Measurements from ENCODE around the gene TRIM14.
"Not testable (repeated sequence)": the region's sequence is repeated elsewhere in the genome, so short reads cannot be mapped to it uniquely, and the experiment has no call there.

The TRIM14 gene

DNA sequence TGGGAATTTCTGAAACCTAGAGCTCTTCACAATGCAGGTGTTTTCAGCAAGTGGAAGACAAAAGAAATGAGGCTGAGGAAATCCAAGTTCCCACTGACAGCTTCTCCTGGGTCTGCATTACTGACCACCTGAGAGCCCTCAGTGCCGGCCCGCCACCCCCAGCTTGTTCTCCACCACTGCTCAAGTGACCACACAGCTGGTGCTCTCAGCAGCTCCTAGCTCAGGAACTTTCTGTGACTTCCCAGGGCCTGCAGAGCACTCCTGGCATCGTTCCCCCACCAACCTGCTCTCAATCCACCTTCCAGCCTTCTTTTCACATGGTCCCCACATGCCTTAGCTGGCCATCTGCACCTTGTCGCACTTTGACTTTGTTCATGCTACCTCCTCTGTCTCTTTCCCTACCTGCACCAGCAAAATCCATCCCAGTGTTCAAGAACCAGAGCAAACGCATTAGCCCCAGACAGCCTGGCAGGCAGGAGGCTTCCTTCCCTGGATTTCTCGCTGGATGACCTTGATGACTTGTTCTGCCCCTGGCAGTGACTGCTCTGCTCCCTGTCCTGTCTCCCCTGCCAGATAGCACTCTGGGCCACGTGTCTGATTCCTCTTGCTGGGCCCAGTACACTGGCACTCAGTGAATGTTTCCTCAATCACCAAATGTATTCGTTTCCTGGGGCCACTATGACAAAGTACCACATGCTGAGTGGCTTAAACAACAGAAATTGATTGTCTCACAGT, 97.5 kb downstream of the TRIM14 start (continued):
- no peak for TF ChIP-seq HOXD13 (CRISPR knock-in tag; IDR thresholded peaks at IDR 0.05; ENCODE audit: borderline replicate concordance)
- no peak for TF ChIP-seq ZNF184 (tag by site-specific recombination; IDR thresholded peaks at IDR 0.05)
- TF ChIP-seq ZBTB11 (tag by site-specific recombination; conservative IDR thresholded peaks at IDR 0.05; ENCODE audit: low read depth): no peak
- TF ChIP-seq PRDM4 (tag by site-specific recombination; IDR thresholded peaks at IDR 0.05): no peak

- CTCF ChIA-PET: interaction anchor here (0.5 to 1.2 kb wide), 5 partner anchors 12 to 85 kb away, joined by 3 to 11 read pairs (median 3); no protein-coding TSS in a partner anchor
- TF ChIP-seq, protein P1, sequence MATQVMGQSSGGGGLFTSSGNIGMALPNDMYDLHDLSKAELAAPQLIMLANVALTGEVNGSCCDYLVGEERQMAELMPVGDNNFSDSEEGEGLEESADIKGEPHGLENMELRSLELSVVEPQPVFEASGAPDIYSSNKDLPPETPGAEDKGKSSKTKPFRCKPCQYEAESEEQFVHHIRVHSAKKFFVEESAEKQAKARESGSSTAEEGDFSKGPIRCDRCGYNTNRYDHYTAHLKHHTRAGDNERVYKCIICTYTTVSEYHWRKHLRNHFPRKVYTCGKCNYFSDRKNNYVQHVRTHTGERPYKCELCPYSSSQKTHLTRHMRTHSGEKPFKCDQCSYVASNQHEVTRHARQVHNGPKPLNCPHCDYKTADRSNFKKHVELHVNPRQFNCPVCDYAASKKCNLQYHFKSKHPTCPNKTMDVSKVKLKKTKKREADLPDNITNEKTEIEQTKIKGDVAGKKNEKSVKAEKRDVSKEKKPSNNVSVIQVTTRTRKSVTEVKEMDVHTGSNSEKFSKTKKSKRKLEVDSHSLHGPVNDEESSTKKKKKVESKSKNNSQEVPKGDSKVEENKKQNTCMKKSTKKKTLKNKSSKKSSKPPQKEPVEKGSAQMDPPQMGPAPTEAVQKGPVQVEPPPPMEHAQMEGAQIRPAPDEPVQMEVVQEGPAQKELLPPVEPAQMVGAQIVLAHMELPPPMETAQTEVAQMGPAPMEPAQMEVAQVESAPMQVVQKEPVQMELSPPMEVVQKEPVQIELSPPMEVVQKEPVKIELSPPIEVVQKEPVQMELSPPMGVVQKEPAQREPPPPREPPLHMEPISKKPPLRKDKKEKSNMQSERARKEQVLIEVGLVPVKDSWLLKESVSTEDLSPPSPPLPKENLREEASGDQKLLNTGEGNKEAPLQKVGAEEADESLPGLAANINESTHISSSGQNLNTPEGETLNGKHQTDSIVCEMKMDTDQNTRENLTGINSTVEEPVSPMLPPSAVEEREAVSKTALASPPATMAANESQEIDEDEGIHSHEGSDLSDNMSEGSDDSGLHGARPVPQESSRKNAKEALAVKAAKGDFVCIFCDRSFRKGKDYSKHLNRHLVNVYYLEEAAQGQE (tag by site-specific recombination; IDR thresholded peaks at IDR 0.05): no peak
- TF ChIP-seq ZBTB17 (tag by site-specific recombination; IDR thresholded peaks at IDR 0.05) (no peak), ZNF510 (tag by site-specific recombination; IDR thresholded peaks at IDR 0.05; ENCODE audit: insufficient replicate concordance) (no peak), RBAK (tag by site-specific recombination; IDR thresholded peaks at IDR 0.05) (no peak), ZSCAN4 (tag by site-specific recombination; IDR thresholded peaks at IDR 0.05) (no peak), ZNF785 (tag by site-specific recombination; IDR thresholded peaks at IDR 0.05) (no peak), ZNF433 (tag by site-specific recombination; IDR thresholded peaks at IDR 0.05; ENCODE audit: low read depth) (no peak), ZNF169 (tag by site-specific recombination; IDR thresholded peaks at IDR 0.05) (no peak), ZNF302 (tag by site-specific recombination; IDR thresholded peaks at IDR 0.05; ENCODE audit: low read depth) (no peak)
- Histone ChIP-seq H3K27ac (ENCODE audit: extremely low read depth, low read depth, low read length) (no peak overlapping the region), H3K4me3 (ENCODE audit: low read depth, low read length) (no peak overlapping the region), H3K36me3 (ENCODE audit: control insufficient read depth in 2 of 2, insufficient read depth in 1 of 2, low read length in 2 of 2) (peaks cover 6 to 55% of the 10 kb centered on the region in 2 experiments; a peak in 2 of 3 replicates), H3K4me1 (ENCODE audit: control insufficient read depth, insufficient read depth, low read length) (no peaks in the 10 kb centered on the region), H3K9me3 (ENCODE audit: control insufficient read depth, insufficient read depth, low read depth, low read length) (no peaks in the 10 kb centered on the region)
- POLR2A ChIA-PET: interaction anchor here (0.6 to 1.3 kb wide), 4 partner anchors 12 to 98 kb away, joined by 3 to 6 read pairs (median 4); partner anchors contain the start of genes NANS and TRMO
Measured at GRCh38 chr9:98020476-98021145, 98.4 kb downstream of the TRIM14 start.

DNA sequence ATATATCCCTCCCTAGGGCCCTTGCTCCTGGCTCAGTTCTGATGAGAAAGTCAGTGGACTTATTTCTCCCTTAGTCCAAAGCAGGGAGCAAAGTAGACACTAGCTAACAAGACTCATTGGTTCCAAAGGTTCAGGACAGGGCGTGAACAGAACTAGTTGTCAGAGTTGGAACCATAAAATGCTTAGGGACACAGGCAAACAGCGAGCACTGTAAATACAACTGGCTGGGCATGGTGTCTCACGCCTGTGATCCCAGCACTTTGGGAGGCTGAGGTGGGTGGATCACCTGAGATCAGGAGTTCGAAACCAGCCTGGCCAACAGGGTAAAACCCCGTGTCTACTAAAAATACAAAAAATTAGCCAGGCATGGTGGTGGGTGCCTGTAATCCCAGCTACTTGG, 99.2 kb downstream of the TRIM14 start:
- peaks cover 11 to 62% of the 10 kb centered on the region in 2 experiments for H3K36me3 ChIP-seq (ENCODE audit: control insufficient read depth in 2 of 2, insufficient read depth in 1 of 2, low read length in 2 of 2)
- H3K9me3 ChIP-seq (ENCODE audit: control insufficient read depth, insufficient read depth, low read depth, low read length); H3K4me1 ChIP-seq (ENCODE audit: control insufficient read depth, insufficient read depth, low read length); H3K4me3 ChIP-seq (ENCODE audit: low read depth, low read length); H3K27ac ChIP-seq (ENCODE audit: extremely low read depth, low read depth, low read length): not testable (repeated sequence)
- POLR2A ChIA-PET: interaction anchor here (0.6 to 0.8 kb wide), 3 partner anchors 98 to 776 kb away, joined by 3 read pairs; partner anchors contain the start of gene TRMO
- CTCF ChIA-PET: interaction anchor here (0.5 to 1.3 kb wide), 5 partner anchors 13 to 98 kb away, joined by 3 to 11 read pairs (median 3); partner anchors contain the start of gene TRMO
